Muscle of arm (tissue), 12 donors: ENCODE data around the gene MYL9. TPM values are rescaled to one million over a fixed set of nuclear protein-coding genes. Genes with fewer than 3 reads are reported as not detected.

Experiments used
- DNase-seq: peaks from one replicate; pipeline ENCODE4 v3.0.0-alpha.2; 2013
- polyA plus RNA-seq, 12 donors: library from polyadenylated mRNA; unstranded; fragments of 120-200 nt; gene quantifications; one replicate each; pipeline ENCODE4 v1.2.1, GENCODE V29; 2013; ENCODE audit not compliant: insufficient read length in 12 of 12

Gene MYL9
- polyA plus RNA-seq, 12 donors = 261 to 1,144 (median 519) TPM

DNA sequence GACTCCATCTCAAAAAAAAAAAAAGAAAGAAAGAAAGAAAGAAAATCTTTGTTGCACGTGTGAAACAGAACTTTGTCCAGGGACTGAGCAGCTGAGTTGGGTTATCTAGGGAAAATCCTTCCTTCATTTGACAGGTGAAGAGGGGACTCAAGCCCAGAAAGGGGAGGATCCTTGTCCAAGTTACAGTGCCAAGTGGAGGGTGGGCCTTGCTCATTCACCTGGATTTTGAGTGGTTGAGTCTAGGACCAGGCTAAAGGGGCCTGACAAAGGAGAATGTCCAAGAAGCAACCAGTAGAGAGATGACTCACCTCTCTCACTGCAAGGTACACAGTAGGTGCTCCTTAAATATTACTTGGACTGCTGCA lies 34.7 kb downstream of the MYL9 start:
- no peak for DNase-seq

DNA sequence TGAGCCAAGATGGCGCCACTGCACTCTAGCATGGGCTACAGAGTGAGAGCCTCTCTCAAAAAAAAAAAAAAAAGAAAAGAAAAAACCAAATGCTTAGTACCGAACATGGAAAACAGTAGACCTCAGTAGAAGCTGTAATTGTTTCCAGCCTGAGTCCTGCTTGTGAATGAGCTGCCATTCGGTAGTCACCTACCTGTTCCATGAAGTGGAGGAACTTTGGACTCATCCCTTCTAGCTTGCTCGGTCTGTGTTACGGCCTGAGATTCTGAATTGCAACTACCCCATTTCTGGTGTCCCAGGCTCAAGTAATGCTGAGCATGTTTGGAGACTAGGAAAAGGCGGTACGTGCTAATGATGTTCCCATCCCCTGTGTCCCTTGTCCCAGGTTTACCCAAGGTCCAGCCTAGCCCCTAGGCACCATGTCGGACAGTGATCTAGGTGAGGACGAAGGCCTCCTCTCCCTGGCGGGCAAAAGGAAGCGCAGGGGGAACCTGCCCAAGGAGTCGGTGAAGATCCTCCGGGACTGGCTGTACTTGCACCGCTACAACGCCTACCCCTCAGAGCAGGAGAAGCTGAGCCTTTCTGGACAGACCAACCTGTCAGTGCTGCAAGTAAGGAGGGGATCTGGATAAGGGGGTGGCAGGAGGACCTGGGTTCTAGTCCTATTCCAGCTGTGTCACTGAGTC lies 37.2 kb downstream of the MYL9 start:
- DNase-seq = no peak

DNA sequence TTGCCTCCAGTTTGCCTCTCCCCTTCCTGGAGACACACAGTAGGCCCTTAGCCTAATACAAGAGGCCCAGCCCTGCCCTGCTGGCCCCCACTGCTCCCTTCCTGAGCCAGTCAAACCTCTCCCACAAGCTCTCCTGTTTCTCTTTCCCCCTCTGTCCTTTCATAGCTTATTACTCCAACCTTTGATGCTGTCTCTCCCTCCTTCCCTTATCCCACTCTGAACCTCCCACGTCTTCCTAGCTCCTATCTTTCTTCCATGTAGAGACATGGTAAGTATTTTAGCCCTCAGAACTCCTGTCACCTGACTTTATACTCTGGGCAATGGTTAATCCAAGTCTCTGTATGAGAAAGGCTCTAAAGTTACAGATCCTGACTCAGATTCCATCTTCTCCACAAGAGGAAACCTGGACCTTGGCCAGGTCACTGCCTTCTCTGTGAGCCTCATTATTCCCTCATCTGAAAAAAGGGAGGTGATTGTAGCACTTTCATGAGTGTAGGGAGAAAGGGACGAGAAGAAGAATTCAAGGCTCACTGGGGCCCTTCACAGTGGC lies 38.8 kb downstream of the MYL9 start:
- DNase-seq = no peak

DNA sequence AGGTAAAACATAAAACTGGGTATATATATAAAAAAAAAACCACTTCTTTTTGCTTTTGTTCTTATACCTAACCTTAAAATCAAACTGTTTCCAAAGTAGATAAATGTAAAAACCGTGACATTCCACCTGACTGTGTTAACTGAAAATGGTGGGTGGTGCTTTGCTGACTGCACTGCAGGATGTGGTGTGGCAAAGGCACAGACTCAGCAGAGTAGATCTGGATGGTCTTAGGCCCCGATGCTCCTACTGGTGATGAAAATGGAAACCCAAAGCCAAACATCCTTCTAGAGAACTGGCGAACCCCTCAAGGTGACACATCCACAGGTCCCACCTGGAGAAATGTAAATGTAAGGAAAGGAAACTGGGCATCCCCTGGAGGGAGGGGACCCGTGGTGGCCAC lies 41.0 kb downstream of the MYL9 start:
- no peak for DNase-seq

DNA sequence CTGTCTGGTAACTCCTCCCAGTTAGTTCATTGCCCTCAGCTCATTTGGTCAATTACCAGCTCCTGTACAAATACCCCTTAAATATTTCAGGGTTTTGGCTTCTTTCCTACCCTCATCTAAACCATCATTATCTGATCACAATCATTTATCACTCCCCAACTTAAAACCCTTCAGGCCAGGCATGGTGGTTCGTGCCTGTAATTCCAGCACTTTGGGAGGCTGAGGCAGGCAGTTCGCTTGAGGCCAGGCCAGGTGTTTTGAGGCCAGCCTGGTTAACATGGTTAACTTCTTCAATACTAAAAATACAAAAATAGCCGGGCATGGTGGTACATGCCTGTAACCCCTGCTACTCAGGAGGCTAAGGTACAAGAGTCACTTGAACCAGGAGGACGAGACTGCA lies 41.5 kb downstream of the MYL9 start:
- no peak for DNase-seq

DNA sequence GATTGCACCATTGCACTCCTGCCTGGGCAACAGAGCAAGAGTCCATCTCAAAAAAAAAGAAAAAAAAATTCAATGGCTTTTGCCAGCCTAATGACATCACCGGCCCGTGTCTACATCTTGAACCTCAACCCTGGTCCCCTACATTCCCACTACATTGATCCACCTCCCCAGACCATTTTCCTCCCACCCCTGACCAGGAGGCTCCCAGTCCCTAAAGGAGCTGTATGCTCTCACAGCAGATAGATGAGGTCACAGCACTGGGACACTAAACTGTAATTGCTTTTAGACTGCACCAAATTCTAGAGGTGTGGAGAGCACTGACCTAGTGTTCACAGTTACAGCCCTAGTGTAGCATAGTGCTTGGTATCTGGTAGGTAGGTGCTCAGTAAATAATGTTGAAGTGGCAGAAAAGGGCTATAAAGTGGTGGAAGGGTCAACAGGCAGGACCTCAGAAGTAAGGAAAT lies 42.7 kb downstream of the MYL9 start:
- DNase-seq = no peak

DNA sequence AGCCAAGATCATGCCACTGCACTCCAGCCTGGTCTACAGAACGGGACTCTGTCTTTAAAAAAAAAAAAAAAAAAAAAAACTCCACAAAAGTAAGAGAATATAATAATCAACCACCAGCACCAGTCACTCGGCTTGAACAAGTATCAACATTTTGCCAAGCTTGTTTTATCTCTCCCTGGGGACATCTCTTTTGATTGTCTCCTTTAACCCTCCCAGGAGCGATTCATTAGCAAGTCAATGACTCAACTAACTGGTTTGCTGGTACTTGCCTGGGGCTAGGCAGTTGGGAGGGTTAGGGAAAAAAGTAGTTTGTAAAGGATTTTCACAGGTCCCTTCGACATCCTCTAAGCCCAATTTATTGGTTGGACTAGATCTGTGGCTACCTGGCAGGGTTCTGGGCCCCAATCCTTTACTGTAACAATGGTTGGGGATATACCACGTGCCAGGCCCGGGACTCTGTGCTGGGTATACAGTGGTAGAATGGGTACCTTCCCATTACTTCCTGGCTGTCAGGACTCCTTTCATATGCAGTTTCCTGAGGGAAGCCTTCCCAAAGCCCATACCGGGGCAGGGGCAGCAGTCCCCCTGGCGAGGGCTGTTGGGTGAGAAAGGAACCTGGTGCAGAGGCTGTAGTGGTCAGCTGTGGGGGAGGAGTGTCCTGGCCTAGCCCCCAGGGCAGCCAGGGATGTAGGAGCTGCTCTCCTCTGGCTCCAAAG lies 44.2 kb downstream of the MYL9 start:
- DNase-seq = no peak

DNA sequence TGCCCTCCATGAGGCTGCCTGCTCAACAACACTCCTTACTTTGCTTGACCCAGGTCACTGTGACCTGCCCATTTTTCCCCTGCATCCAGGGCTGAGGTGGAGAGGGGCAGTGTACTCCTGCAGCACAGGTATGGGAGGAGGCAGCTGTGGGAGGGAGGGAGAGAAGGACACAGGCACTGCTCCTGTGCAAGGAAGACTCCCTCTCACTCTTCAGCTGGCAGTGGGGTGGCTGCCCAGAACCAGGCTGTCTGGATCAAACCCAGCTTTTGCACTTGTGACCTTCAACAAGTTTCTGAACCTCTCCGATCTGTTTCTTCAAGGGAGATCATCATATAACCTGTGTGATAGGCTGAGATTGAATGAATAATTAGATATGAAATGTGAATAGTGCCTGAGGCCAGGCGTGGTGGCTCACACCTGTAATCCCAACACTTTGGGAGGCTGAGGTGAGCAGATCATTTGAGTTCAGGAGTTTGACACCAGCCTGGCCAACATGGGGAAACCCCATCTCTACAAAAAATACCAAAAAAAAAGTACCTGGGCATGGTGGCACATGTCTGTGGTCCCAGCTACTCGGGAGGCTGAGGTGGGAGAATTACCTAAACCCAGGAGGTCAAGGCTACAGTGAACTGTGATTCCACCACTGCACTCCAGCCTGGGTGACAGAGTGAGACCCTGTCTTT lies 46.2 kb downstream of the MYL9 start:
- no peak for DNase-seq

DNA sequence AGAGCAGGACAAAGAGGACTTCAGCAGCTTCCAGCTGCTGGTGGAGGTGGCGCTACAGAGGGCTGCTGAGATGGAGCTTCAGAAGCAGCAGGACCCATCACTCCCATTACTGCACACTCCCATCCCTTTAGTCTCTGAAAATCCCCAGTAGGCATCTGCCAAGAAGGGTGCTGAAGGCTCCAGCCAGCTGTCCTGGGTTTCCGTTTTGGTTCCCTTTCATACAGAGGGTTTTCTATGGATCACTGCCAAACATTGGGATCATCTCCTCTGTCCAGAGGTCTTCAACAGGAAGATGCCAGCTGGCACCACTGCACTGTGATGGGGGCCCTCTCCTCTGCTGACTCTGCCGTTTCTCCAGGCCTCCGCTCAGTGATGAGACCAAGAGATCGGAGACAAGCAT lies 50.0 kb downstream of the MYL9 start:
- no peak for DNase-seq

DNA sequence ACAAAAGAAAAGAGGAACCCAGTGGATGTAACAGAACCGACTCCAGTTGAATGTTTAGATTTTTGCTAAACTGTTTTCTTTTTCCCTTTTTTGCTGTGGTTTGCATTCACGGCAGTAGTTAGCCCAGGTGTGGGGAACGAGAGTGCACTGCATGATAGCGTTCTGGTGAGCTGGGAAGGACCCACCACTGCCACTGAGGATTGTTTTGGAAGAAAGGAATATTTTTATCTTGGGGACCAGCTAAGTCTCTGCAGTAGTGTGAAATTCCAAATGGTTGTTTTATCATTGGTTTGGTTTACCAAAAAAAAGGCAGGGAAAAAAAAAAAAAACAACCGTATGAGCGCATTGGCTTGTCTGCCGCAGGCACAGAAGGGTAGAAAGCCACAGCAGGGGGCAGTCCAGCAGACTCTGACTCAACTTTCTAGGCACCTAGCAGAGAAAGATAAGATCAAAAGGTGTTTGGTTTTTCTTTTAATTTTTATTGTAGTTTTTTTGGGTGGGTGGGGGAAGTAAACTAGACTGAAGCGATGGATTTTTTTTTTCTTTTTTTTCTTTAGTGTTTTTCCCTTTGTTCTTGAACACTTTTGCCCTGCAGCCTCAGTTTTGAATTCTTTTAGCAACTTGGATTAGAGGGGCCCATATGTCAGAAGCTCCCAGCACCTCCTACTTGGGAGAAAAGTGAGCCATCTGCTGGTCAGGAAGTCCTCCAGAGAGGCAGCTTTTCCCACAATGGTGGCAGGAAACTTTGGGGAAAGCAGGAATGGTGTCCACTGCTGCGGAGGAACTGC lies 50.7 kb downstream of the MYL9 start:
- no peak for DNase-seq

DNA sequence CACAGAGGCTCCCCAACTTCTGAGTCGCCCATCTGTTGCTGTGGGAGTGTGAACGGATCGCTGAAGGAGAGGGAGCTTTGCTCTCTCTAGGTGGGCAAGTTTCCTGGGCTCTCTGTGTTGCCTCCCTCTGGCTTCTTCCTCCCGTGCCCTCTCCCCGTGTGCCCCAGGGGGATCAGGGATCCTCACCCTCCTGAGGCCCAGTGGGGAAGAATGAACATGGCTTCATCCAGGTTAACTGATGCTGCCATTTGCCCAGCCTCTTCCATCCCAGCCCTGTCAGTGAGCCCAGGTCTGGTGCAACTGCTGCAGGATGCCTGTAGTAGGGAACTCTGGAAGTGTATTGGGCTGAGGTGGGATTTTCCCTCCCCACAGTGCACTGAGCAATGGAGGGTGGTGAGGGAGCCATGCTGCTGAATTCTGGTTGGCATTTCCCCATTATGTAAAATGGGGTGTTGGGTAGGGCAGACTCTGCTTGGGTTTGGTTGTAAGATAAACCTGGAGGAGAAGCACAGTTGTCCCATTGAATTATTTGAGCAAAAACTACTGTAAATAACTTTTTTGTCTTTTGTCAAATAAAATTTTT lies 52.1 kb downstream of the MYL9 start:
- no peak for DNase-seq

DNA sequence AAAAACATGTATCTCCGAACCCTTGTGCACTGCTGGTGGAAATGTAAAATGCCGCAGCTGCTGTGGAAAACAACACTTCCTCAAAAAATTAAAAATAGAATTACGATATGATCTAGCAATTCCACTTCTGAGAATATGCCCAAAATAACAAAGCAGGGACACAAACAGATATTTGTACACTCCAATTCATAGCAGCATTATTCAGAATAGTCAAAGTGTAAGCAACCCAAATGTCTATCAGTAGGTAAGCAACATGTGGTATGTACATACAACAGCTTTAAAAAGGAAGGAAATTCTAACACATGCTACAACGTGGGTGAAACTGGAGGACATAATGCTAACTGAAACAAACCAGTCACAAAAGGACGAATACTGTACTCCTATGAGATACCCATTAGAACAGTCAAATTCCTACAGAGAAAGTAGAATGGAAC lies 58.6 kb downstream of the MYL9 start:
- DNase-seq = no peak

Other genes with a start within 250 kb of the MYL9 start
- 10 to 100 TPM in 11 of 12 donors, not detected in 1; 43.9 to 79.6 (median 48.3) TPM for gene DLGAP4, start 235.2 kb upstream of the MYL9 start, polyA plus RNA-seq
- 10 to 100 TPM in 11 of 12 donors, not detected in 1; 19.5 to 44.3 (median 24.0) TPM for gene TGIF2, start 32.1 kb downstream of the MYL9 start, polyA plus RNA-seq
- 10 to 100 TPM in 11 of 12 donors, not detected in 1; 28.4 to 49.6 (median 40.7) TPM for gene RAB5IF, start 64.3 kb downstream of the MYL9 start, polyA plus RNA-seq
- under 1 TPM in 10 of 12 donors, not detected in 2; 0.20 to 0.63 (median 0.30) TPM for gene SLA2, start 104.7 kb downstream of the MYL9 start, polyA plus RNA-seq
- 10 to 100 TPM in 11 of 12 donors, not detected in 1; 15.4 to 26.7 (median 17.7) TPM for gene NDRG3, start 204.6 kb downstream of the MYL9 start, polyA plus RNA-seq
- 10 to 100 TPM in 7 of 12 donors, 1 to 10 TPM in 4, not detected in 1; 7.3 to 16.3 (median 10.6) TPM for gene DSN1, start 232.2 kb downstream of the MYL9 start, polyA plus RNA-seq